OCI-M2 (cell line): ENCODE data around the gene S100A9.

Experiments used
- DNase-seq: peaks from one replicate; lab custom pipeline; 2025; ENCODE audit not compliant: unreplicated experiment; lab: John Stamatoyannopoulos, UW

S100A9 gene

GRCh38 chr1:153389401-153389800 is 31.7 kb downstream of the S100A9 start:
- no peak for DNase-seq

- no peak for DNase-seq
Observed at GRCh38 chr1:153389973-153390879, 32.6 kb downstream of the S100A9 start.

GRCh38 chr1:153390938-153391710 is 33.5 kb downstream of the S100A9 start, which contains the start of gene S100A8:
Gene S100A8 (minus strand): TSS chr1:153391073. CDS start chr1:153390535, 538 bp downstream.
- DNase-seq, result no peak

GRCh38 chr1:153392258-153392657 is 34.6 kb downstream of the S100A9 start:
- no peak for DNase-seq

GRCh38 chr1:153392822-153393221 is 35.2 kb downstream of the S100A9 start:
- DNase-seq, result no peak

- no peak for DNase-seq
Observed at GRCh38 chr1:153393926-153394325, 36.3 kb downstream of the S100A9 start.

- no peak for DNase-seq
Observed at GRCh38 chr1:153394391-153394790, 36.7 kb downstream of the S100A9 start.

GRCh38 chr1:153395136-153395685 is 37.6 kb downstream of the S100A9 start:
- no peak for DNase-seq

GRCh38 chr1:153395776-153396175 is 38.1 kb downstream of the S100A9 start:
- DNase-seq, result no peak

- no peak for DNase-seq
Observed at GRCh38 chr1:153396461-153396860, 38.8 kb downstream of the S100A9 start.

- no peak for DNase-seq
Observed at GRCh38 chr1:153397051-153397923, 39.6 kb downstream of the S100A9 start.

GRCh38 chr1:153397924-153398651 is 40.4 kb downstream of the S100A9 start:
- no peak for DNase-seq

- DNase-seq, result no peak
Observed at GRCh38 chr1:153399401-153400055, 41.9 kb downstream of the S100A9 start.

- DNase-seq, result no peak
Observed at GRCh38 chr1:153400244-153400643, 42.6 kb downstream of the S100A9 start.

GRCh38 chr1:153401461-153401860 is 43.8 kb downstream of the S100A9 start:
- no peak for DNase-seq

GRCh38 chr1:153402226-153402625 is 44.6 kb downstream of the S100A9 start:
- DNase-seq, result no peak

- no peak for DNase-seq
Observed at GRCh38 chr1:153403421-153404085, 45.9 kb downstream of the S100A9 start.

- no peak for DNase-seq
Observed at GRCh38 chr1:153404086-153404635, 46.5 kb downstream of the S100A9 start.

GRCh38 chr1:153404768-153405167 is 47.1 kb downstream of the S100A9 start:
- DNase-seq, result no peak
